Caco-2 (cell line): ENCODE data around the gene GRIK4. TPM values are rescaled to one million over a fixed set of nuclear protein-coding genes. Genes with fewer than 3 reads are reported as not detected.

Experiments
- BruUV-seq: library from RNA; stranded (reverse); fragments of 400-500 nt; replicated peaks from 2 replicates; lab custom pipeline; 2021; lab: Mats Ljungman, UMichigan
- CTCF ChIA-PET: fragments of 300-600 bp; sonication (Branson Sonifier 250); formaldehyde crosslinking; loops from one replicate; lab custom pipeline; 2022; ENCODE audit warnings: antibody characterized with exemption; lab: Charles Lee
- POLR2A ChIA-PET: fragments of 300-600 bp; sonication (Branson Sonifier 250); formaldehyde crosslinking; loops from one replicate; lab custom pipeline; 2022; ENCODE audit warnings: antibody characterized with exemption; lab: Charles Lee
- DNase-seq, 2 experiments: peaks; one replicate each; pipeline versions ENCODE4 v3.0.0 to v3.0.0-alpha.2; 2020 to 2022
- H3K27me3 ChIP-seq: replicated peaks from 2 replicates; pipeline ENCODE4 v1.6.0; 2011; ENCODE audit warnings: low read length; ENCODE audit not compliant: control insufficient read depth, insufficient read depth
- H3K36me3 ChIP-seq: 2 replicates; pipeline ENCODE4 v1.5.1; 2011; ENCODE audit warnings: low read length; ENCODE audit not compliant: control insufficient read depth, insufficient read depth
- H3K4me1 ChIP-seq: fragments of 250-450 bp; sonication (Bioruptor Pico); 2 replicates; pipeline ENCODE4 v1.5.1; 2020; ENCODE audit warnings: mild to moderate bottlenecking
- H3K4me3 ChIP-seq: 2 replicates; pipeline ENCODE4 v1.5.1; 2011; ENCODE audit warnings: low read depth, mild to moderate bottlenecking, control low read depth, low read length
- H3K9me3 ChIP-seq: fragments of 250-450 bp; sonication (Bioruptor Pico); 2 replicates; pipeline ENCODE4 v1.5.1; 2020; ENCODE audit warnings: mild to moderate bottlenecking, moderate library complexity
- H3K27ac Mint-ChIP-seq: one replicate; pipeline ENCODE4 v1.8.0; 2022; ENCODE audit warnings: mixed read lengths; ENCODE audit not compliant: unreplicated experiment
- H3K27me3 Mint-ChIP-seq: one replicate; pipeline ENCODE4 v1.8.0; 2022; ENCODE audit warnings: mixed read lengths; ENCODE audit not compliant: insufficient read depth, unreplicated experiment
- H3K36me3 Mint-ChIP-seq: one replicate; pipeline ENCODE4 v1.8.0; 2022; ENCODE audit warnings: mild to moderate bottlenecking, mixed read lengths; ENCODE audit not compliant: insufficient read depth, unreplicated experiment
- H3K4me1 Mint-ChIP-seq: one replicate; pipeline ENCODE4 v1.8.0; 2022; ENCODE audit warnings: low read depth, mixed read lengths; ENCODE audit not compliant: unreplicated experiment
- H3K4me3 Mint-ChIP-seq: one replicate; pipeline ENCODE4 v1.8.0; 2022; ENCODE audit warnings: mild to moderate bottlenecking, moderate library complexity, mixed read lengths; ENCODE audit not compliant: unreplicated experiment
- H3K9me3 Mint-ChIP-seq: one replicate; pipeline ENCODE4 v1.8.0; 2022; ENCODE audit warnings: mixed read lengths; ENCODE audit not compliant: unreplicated experiment
- CTCF ChIP-seq, 2 experiments: fragments of 200-600 bp in 1 of 2; IDR thresholded peaks; 1 replicate in 1 of 2; 2 replicates in 1 of 2; pipeline versions ENCODE4 v1.5.1 to v1.8.0; 2011 to 2022; ENCODE audit warnings: antibody characterized with exemption in 1 of 2, control low read depth in 1 of 2, inconsistent platforms in 1 of 2, low read depth in 1 of 2, low read length in 1 of 2, mild to moderate bottlenecking in 1 of 2, moderate library complexity in 1 of 2; ENCODE audit not compliant: insufficient read depth in 1 of 2, severe bottlenecking in 1 of 2, unreplicated experiment in 1 of 2
- intact Hi-C: fragments of 100-400 bp; cut with micrococcal nuclease; formaldehyde crosslinking; loops from one replicate; pipeline ENCODE4 v1.10.0; 2022; ENCODE audit not compliant: unreplicated experiment
- total RNA-seq: library from RNA; stranded (reverse); gene quantifications from 2 replicates; pipeline ENCODE4 v1.2.3, GENCODE V29; 2022

Gene GRIK4
- total RNA-seq, 1 experiment from 2014 or later: 2.0 TPM

- H3K4me1 Mint-ChIP-seq: no peaks in the 10 kb centered on the region
- TF ChIP-seq CTCF (IDR thresholded peaks at IDR 0.05; ENCODE audit: insufficient read depth in 1 of 2, low read depth in 1 of 2, low read length in 1 of 2, severe bottlenecking in 1 of 2, unreplicated experiment in 1 of 2): no peak
- BruUV-seq: no TSS peak
- H3K4me3 ChIP-seq: no peak overlapping the region
- no peak for DNase-seq
- peaks cover under 1% of the 10 kb centered on the region for H3K27me3 ChIP-seq
- H3K9me3 Mint-ChIP-seq: no peaks in the 10 kb centered on the region
- H3K4me1 ChIP-seq: no peaks in the 10 kb centered on the region
- H3K4me3 Mint-ChIP-seq: no peak overlapping the region
- no peaks in the 10 kb centered on the region for H3K36me3 Mint-ChIP-seq
- intact Hi-C loops: no loop called here
- H3K9me3 ChIP-seq: no peaks in the 10 kb centered on the region
- H3K36me3 ChIP-seq: no peaks in the 10 kb centered on the region
- peaks cover 37% of the 10 kb centered on the region for H3K27me3 Mint-ChIP-seq
- H3K27ac Mint-ChIP-seq: no peak overlapping the region
- ChIA-PET CTCF (no interaction called here), POLR2A (no interaction called here)
These were observed 458.4 kb downstream of the GRIK4 start for GRCh38 chr11:120969993-120970392.

- H3K9me3 Mint-ChIP-seq: no peaks in the 10 kb centered on the region
- intact Hi-C loops: no loop called here
- H3K9me3 ChIP-seq: no peaks in the 10 kb centered on the region
- H3K4me1 ChIP-seq: no peaks in the 10 kb centered on the region
- peaks cover 3% of the 10 kb centered on the region for H3K27me3 ChIP-seq
- H3K36me3 ChIP-seq: no peaks in the 10 kb centered on the region
- no TSS peak for BruUV-seq
- no peak overlapping the region for H3K4me3 Mint-ChIP-seq
- H3K27ac Mint-ChIP-seq: no peak overlapping the region
- TF ChIP-seq CTCF (IDR thresholded peaks at IDR 0.05; ENCODE audit: insufficient read depth in 1 of 2, low read depth in 1 of 2, low read length in 1 of 2, severe bottlenecking in 1 of 2, unreplicated experiment in 1 of 2): no peak
- H3K36me3 Mint-ChIP-seq: no peaks in the 10 kb centered on the region
- ChIA-PET POLR2A (no interaction called here), CTCF (no interaction called here)
- no peak overlapping the region for H3K4me3 ChIP-seq
- no peak for DNase-seq
- no peaks in the 10 kb centered on the region for H3K4me1 Mint-ChIP-seq
- H3K27me3 Mint-ChIP-seq: peaks cover 41% of the 10 kb centered on the region
These were observed 460.3 kb downstream of the GRIK4 start for GRCh38 chr11:120971825-120972224.

- DNase-seq: no peak
- Mint-ChIP-seq H3K27ac (no peak overlapping the region), H3K36me3 (no peaks in the 10 kb centered on the region), H3K4me1 (no peaks in the 10 kb centered on the region), H3K27me3 (peaks cover 46% of the 10 kb centered on the region), H3K4me3 (no peak overlapping the region), H3K9me3 (no peaks in the 10 kb centered on the region)
- Histone ChIP-seq H3K4me1 (no peaks in the 10 kb centered on the region), H3K36me3 (no peaks in the 10 kb centered on the region), H3K27me3 (peaks cover 3% of the 10 kb centered on the region), H3K9me3 (no peaks in the 10 kb centered on the region), H3K4me3 (no peak overlapping the region)
- ChIA-PET CTCF (no interaction called here), POLR2A (no interaction called here)
- intact Hi-C loops: no loop called here
- TF ChIP-seq CTCF (IDR thresholded peaks at IDR 0.05; ENCODE audit: insufficient read depth in 1 of 2, low read depth in 1 of 2, low read length in 1 of 2, severe bottlenecking in 1 of 2, unreplicated experiment in 1 of 2): no peak
- BruUV-seq: no TSS peak
These were observed 461.1 kb downstream of the GRIK4 start for GRCh38 chr11:120972621-120973020.
